WERI-Rb-1 (cell line): Measurements from ENCODE around the gene FOSL2.

Source experiments
- DNase-seq: peaks from one replicate; pipeline ENCODE4 v3.0.0-alpha.2; 2020
- H3K27ac ChIP-seq: fragments of 250-450 bp; sonication (Bioruptor Pico); 2 replicates; pipeline ENCODE4 v1.5.1; 2020; ENCODE audit warnings: mild to moderate bottlenecking, moderate library complexity
- H3K27me3 ChIP-seq: fragments of 250-450 bp; sonication (Bioruptor Pico); 2 replicates; pipeline ENCODE4 v1.5.1; 2021; ENCODE audit warnings: mild to moderate bottlenecking, low read depth, moderate library complexity; ENCODE audit not compliant: insufficient read depth, severe bottlenecking
- H3K36me3 ChIP-seq: fragments of 250-450 bp; sonication (Bioruptor Pico); 2 replicates; pipeline ENCODE4 v1.5.1; 2020; ENCODE audit warnings: mild to moderate bottlenecking, moderate library complexity
- H3K4me3 ChIP-seq: 2 replicates; pipeline ENCODE4 v1.5.1; 2011; ENCODE audit warnings: low read depth, mild to moderate bottlenecking, control low read depth, low read length
- H3K9me3 ChIP-seq: fragments of 250-450 bp; sonication (Bioruptor Pico); 2 replicates; pipeline ENCODE4 v1.5.1; 2021; ENCODE audit warnings: mild to moderate bottlenecking, moderate library complexity; ENCODE audit not compliant: severe bottlenecking
- TF ChIP-seq, protein P1 (sequence below): IDR thresholded peaks from 2 replicates; pipeline ENCODE4 v1.5.1; 2011; ENCODE audit warnings: low read depth, mild to moderate bottlenecking, control low read depth, inconsistent platforms, low read length

FOSL2 gene

DNA sequence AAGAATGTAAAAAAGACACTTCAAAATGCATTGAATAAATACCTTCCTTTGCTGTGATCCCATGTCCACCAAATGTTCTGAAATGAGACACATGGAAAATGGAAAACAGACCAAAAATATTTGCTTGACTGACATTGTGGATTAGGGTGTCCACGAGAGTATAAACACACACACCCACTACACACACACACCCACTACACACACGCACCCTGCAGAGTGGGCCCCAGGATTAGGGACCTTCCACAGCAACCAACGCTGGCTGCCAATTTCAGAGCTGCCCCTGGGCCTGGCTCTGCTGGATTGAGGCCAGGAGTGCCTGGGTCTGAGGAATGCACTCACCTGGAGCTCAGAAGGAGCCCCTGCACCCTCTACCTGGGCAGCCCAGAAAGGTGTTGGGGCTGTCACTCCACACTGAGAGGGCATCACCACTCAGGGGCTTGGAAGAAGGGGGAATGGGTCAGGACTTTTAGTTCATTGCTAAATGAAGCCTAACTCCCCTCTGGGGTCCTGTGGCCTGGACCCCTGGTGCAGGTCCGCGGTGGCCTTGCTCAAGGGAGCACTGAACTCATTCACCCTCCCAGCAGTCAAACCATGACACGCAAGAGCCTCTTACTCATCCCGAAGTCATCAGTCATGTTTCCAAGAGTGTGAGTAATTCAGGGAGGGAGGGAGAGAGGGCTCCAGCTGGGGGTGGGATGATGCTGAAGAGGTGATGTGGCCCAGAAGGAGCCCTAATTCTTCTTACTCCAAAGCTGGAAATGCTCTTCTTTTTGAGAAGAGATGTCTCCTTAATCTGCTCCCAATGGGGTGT is 53.0 kb downstream of the FOSL2 start:
- no peak overlapping the region for H3K4me3 ChIP-seq
- no peak overlapping the region for H3K27ac ChIP-seq
- no peaks in the 10 kb centered on the region for H3K9me3 ChIP-seq
- TF ChIP-seq, protein P1, sequence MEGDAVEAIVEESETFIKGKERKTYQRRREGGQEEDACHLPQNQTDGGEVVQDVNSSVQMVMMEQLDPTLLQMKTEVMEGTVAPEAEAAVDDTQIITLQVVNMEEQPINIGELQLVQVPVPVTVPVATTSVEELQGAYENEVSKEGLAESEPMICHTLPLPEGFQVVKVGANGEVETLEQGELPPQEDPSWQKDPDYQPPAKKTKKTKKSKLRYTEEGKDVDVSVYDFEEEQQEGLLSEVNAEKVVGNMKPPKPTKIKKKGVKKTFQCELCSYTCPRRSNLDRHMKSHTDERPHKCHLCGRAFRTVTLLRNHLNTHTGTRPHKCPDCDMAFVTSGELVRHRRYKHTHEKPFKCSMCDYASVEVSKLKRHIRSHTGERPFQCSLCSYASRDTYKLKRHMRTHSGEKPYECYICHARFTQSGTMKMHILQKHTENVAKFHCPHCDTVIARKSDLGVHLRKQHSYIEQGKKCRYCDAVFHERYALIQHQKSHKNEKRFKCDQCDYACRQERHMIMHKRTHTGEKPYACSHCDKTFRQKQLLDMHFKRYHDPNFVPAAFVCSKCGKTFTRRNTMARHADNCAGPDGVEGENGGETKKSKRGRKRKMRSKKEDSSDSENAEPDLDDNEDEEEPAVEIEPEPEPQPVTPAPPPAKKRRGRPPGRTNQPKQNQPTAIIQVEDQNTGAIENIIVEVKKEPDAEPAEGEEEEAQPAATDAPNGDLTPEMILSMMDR: no peak
- no peak for DNase-seq
- no peaks in the 10 kb centered on the region for H3K36me3 ChIP-seq
- no peaks in the 10 kb centered on the region for H3K27me3 ChIP-seq

DNA sequence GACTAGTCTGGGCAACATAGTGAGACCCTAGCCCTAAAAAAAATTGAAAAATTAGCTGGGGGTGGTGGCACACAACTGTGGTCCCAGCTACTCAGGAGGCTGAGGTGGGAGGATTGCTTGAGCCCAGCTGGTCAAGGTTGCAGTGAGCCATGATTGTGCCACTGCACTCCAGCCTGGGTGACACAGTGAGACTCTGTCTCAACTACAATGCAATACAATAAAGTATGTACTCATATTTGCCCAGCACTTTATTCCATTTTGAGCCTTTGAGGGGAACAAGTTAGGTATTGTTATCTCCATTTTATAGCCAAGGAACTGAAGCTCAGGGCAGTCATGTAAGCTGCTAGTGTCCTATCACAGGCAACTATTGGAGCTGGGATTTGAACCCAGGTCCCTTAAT is 53.9 kb downstream of the FOSL2 start:
- Histone ChIP-seq H3K9me3 (no peaks in the 10 kb centered on the region), H3K27ac (no peak overlapping the region), H3K36me3 (no peaks in the 10 kb centered on the region), H3K27me3 (no peaks in the 10 kb centered on the region), H3K4me3 (no peak overlapping the region)
- DNase-seq: no peak
- TF ChIP-seq, protein P1: no peak

DNA sequence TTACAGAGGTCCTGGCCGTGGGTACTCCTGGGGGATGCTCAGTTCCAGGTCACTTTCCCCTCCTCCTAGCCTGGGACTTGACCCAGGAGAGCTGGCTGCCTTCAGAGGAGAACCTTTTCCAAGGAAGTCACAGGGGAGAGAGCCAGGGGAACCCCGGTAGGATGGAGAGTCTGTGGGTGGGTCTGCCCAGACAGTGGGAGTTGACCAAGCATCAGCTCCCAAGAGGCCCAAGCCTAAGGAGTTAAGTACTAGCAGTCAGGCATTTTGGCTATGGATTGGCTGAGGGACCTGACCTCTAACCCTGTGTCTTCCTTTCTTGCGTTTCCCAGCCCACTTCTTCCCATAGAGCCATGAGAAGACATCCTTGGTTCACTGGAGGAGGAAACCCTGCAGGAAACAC is 54.4 kb downstream of the FOSL2 start:
- no peaks in the 10 kb centered on the region for H3K27me3 ChIP-seq
- TF ChIP-seq, protein P1: no peak
- no peak overlapping the region for H3K27ac ChIP-seq
- no peaks in the 10 kb centered on the region for H3K36me3 ChIP-seq
- H3K9me3 ChIP-seq: no peaks in the 10 kb centered on the region
- DNase-seq: no peak
- no peak overlapping the region for H3K4me3 ChIP-seq

DNA sequence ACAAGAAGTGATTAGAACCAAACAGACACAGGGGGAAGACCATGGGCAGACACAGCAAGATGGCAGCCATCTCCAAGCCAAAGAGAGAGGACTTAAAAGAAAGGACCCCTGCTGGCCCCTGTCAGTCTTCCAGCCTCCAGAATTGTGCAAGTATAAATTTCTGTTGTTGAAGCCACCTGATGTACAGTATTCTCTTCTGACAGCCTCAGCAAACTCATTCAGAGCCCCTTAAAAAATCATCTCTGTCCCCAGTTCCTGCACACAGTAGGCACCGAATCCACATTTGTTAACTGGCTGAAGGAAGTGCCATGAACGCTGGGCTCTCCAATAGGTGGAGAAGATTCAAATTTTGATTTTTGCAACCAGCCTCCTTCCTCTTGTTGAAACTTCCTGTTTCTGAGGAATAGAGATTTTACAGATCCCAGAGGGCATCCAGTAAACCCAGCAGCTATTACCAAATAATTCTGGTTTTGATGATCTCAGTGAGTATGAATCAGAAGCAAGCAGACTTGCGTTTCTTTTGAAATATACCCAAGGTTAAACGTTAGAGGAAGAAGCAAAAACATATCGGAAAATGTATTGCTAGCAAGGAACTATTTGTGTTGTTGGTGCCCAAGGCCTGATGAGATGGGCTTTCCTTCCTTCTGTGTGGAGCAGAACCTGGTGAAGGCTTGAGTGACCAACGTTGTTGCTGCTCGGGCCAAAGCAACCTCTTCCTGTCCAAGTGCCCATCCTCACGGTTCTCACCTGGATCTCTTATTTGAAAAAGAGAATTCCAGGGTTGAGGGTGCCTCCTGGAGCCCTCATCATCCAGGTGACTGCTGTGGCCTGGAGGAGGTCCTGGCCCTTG is 55.5 kb downstream of the FOSL2 start:
- H3K9me3 ChIP-seq: no peaks in the 10 kb centered on the region
- no peak for DNase-seq
- TF ChIP-seq, protein P1: no peak
- no peaks in the 10 kb centered on the region for H3K36me3 ChIP-seq
- H3K4me3 ChIP-seq: no peak overlapping the region
- H3K27me3 ChIP-seq: no peaks in the 10 kb centered on the region
- no peak overlapping the region for H3K27ac ChIP-seq

DNA sequence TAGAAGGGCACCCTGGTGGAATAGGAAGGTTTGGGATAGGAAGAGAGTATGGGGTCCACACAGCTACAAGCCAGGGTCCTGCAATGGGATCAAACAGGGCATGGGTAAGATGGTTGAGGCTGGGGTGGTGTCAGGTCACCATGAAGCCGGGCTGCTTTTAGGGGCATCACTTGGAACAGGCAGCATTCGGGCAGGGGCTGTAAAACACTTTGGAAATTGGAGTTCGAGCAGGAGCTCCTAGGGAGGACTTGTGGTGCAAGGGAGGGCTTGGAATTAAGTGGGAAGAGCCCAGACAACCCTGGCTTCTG is 56.1 kb downstream of the FOSL2 start:
- no peak for DNase-seq
- no peak overlapping the region for H3K4me3 ChIP-seq
- H3K27ac ChIP-seq: no peak overlapping the region
- H3K9me3 ChIP-seq: no peaks in the 10 kb centered on the region
- H3K36me3 ChIP-seq: no peaks in the 10 kb centered on the region
- H3K27me3 ChIP-seq: no peaks in the 10 kb centered on the region
- TF ChIP-seq, protein P1: no peak
